Measurements from ENCODE around the gene RAC2. TPM values are rescaled to one million over a fixed set of nuclear protein-coding genes. Genes with fewer than 3 reads are reported as not detected.

Gene RAC2
- total and polyA plus RNA-seq, 2 of the 8 experiments (the other 6 are each of a cell fraction or from before 2014, with no cell fraction given) = 2.3 to 4.3 TPM

DNA sequence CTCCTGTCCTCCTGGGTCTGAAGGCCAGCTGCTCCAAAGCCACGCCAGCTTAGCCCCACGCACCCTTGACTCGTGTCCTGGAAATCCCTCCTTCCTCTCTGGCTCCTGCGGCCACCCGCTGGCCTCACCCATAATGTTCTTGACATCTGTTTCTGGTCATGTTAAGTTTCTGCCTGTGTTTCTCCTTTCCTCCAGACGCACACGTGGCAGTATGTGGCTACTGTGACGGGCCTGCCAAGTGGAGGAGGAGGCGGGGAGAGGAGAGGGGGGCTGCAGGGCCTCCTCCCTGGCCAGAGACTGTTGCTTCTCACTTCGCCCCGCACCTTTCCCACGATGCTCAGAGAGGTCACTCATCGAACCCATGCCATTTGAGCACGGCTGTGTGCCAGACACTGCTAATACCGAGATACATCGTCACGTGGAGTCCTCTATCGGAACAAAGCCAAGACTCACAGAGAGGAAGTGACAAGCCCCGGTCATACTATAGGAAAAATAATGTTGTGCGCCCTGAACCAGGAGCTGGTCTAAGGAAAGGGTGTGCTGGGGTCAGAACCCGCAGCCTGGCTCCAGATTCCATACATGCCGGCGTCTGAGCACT is 67.5 kb downstream of the RAC2 start:
- no peak overlapping the region for H2AFZ ChIP-seq (ENCODE audit: low read length)
- H3K36me3 ChIP-seq (ENCODE audit: control insufficient read depth in 2 of 4, insufficient read depth in 4 of 4, low read length in 3 of 4) = no peaks in the 10 kb centered on the region
- H3K9me3 ChIP-seq (ENCODE audit: insufficient read depth in 2 of 2, low read depth in 1 of 2, low read length in 1 of 2) = no peaks in the 10 kb centered on the region
- H4K8ac ChIP-seq (ENCODE audit: extremely low read depth, insufficient read depth, low read length) = no peak overlapping the region; the same call in 1 of the 2 replicates
- no peak overlapping the region for H4K91ac ChIP-seq (replicated peaks; ENCODE audit: insufficient read length, low read length)
- H3K4ac ChIP-seq (replicated peaks; ENCODE audit: insufficient read length, low read depth, low read length) = no peak overlapping the region
- no peak overlapping the region for H2BK15ac ChIP-seq (ENCODE audit: low read length)
- no peaks in the 10 kb centered on the region for H4K20me1 ChIP-seq (replicated peaks in 1 of 2; ENCODE audit: control insufficient read depth in 1 of 2, insufficient read depth in 2 of 2, low read length in 2 of 2)
- FAIRE-seq = no peak
- H3K79me2 ChIP-seq (ENCODE audit: control insufficient read depth in 1 of 2, insufficient read depth in 2 of 2, low read length in 2 of 2) = no peaks in the 10 kb centered on the region
- peaks cover 0 to 4% (median under 1%) of the 10 kb centered on the region in 4 experiments; a peak in 3 of 7 replicates for H3K4me1 ChIP-seq (replicated peaks in 1 of 4; ENCODE audit: control insufficient read depth in 3 of 4, insufficient read depth in 4 of 4, low read length in 3 of 4)
- H2BK5ac ChIP-seq (ENCODE audit: low read depth, low read length) = no peak overlapping the region
- POLR2A ChIA-PET (ENCODE audit: partially characterized antibody) = no interaction called here
- peak overlapping the region; percentile 20; the same call in 1 of the 2 replicates for H2AK5ac ChIP-seq (ENCODE audit: low read depth, low read length)
- no peak overlapping the region for H3K23ac ChIP-seq (ENCODE audit: insufficient read length)
- H3K79me1 ChIP-seq (ENCODE audit: low read depth, low read length) = no peaks in the 10 kb centered on the region
- H3K23me2 ChIP-seq (ENCODE audit: low read depth, low read length) = no peaks in the 10 kb centered on the region
- CTCF ChIA-PET (ENCODE audit: partially characterized antibody) = interaction anchor here (0.7 to 4.5 kb wide), 9 partner anchors 9 to 84 kb away, joined by 4 to 25 read pairs (median 6); no protein-coding TSS in a partner anchor
- H2BK12ac ChIP-seq (ENCODE audit: low read depth, low read length) = no peak overlapping the region
- no peak overlapping the region for H2BK120ac ChIP-seq (replicated peaks; ENCODE audit: low read depth, low read length)
- no peak overlapping the region for H3K9ac ChIP-seq (replicated peaks in 1 of 4; ENCODE audit: extremely low read depth in 1 of 4, low read depth in 3 of 4, low read length in 3 of 4)
- DNase-seq (ENCODE audit: low read depth in 1 of 2, low spot score in 2 of 2) = no peak
- no peak overlapping the region for H3K27ac ChIP-seq (ENCODE audit: low read depth, low read length)
- no peak overlapping the region; the same call in 1 of the 2 replicates for H3K18ac ChIP-seq (ENCODE audit: extremely low read depth, low read length)
- no peak overlapping the region for H4K5ac ChIP-seq (ENCODE audit: insufficient read length, low read depth, low read length)
- H3K4me2 ChIP-seq (ENCODE audit: insufficient read depth in 1 of 2, low read depth in 2 of 2, low read length in 2 of 2) = no peak overlapping the region
- WGBS, 2 experiments (ENCODE audit: extremely low coverage in 1 of 2, insufficient coverage in 1 of 2, insufficient read length in 1 of 2, insufficient replicate concordance in 2 of 2, low coverage in 1 of 2, low lambda C conversion rate in 2 of 2, missing lambda C conversion rate in 1 of 2) = 88% methylated on average over 22 of the region's 23 CpGs; no CpG with 5 or more reads in 1 of the 2 experiments
- no peak overlapping the region for H2BK20ac ChIP-seq (ENCODE audit: low read length)
- H3K4me3 ChIP-seq (ENCODE audit: extremely low read depth in 1 of 4, insufficient read depth in 2 of 4, low read depth in 3 of 4, low read length in 4 of 4) = no peak overlapping the region
- H3K56ac ChIP-seq (replicated peaks; ENCODE audit: insufficient read length, low read depth, low read length) = no peak overlapping the region
- H3K14ac ChIP-seq (ENCODE audit: insufficient read length) = no peak overlapping the region
- H3K27me3 ChIP-seq (replicated peaks in 1 of 4; ENCODE audit: control insufficient read depth in 3 of 4, extremely low read depth in 1 of 4, insufficient read depth in 3 of 4, low read length in 3 of 4) = no peaks in the 10 kb centered on the region; a peak in 2 of 7 replicates
- TF ChIP-seq HDAC6 (IDR thresholded peaks at IDR 0.05; ENCODE audit: low read depth, low read length) = no peak
- no peak for TF ChIP-seq EP300 (IDR thresholded peaks at IDR 0.05; ENCODE audit: borderline replicate concordance in 1 of 2, low read depth in 2 of 2, low read length in 2 of 2)
- no peak for TF ChIP-seq SUZ12 (IDR thresholded peaks at IDR 0.05; ENCODE audit: low read length)
- TF ChIP-seq BCL11A (IDR thresholded peaks at IDR 0.05; ENCODE audit: low read depth in 2 of 2, low read length in 2 of 2) = no peak
